Mucosa of rectum (tissue), 2 donors: ENCODE data around the gene PLG.
"Not testable (repeated sequence)": the region's sequence is repeated elsewhere in the genome, so short reads cannot be mapped to it uniquely, and the experiment has no call there.

Experiments used
- H3K27ac ChIP-seq, 2 donors: one replicate each; pipeline ENCODE4 v1.7.0; 2013; ENCODE audit warnings: inconsistent platforms in 2 of 2, low read depth in 2 of 2, low read length in 2 of 2
- H3K27me3 ChIP-seq, 2 donors: one replicate each; pipeline ENCODE4 v1.7.0; 2013; ENCODE audit warnings: low read length in 2 of 2; ENCODE audit not compliant: control insufficient read depth in 2 of 2, insufficient read depth in 2 of 2
- H3K36me3 ChIP-seq, 2 donors: one replicate each; pipeline ENCODE4 v1.7.0; 2013; ENCODE audit warnings: low read length in 2 of 2; ENCODE audit not compliant: control insufficient read depth in 2 of 2, insufficient read depth in 2 of 2
- H3K4me1 ChIP-seq, 2 donors: one replicate each; pipeline ENCODE4 v1.7.0; 2013; ENCODE audit warnings: low read length in 2 of 2, mild to moderate bottlenecking in 1 of 2; ENCODE audit not compliant: control insufficient read depth in 2 of 2, insufficient read depth in 2 of 2
- H3K4me3 ChIP-seq, 2 donors: one replicate each; pipeline ENCODE4 v1.7.0; 2013; ENCODE audit warnings: low read length in 2 of 2
- H3K9ac ChIP-seq, 2 donors: one replicate each; pipeline ENCODE4 v1.7.0; 2013; ENCODE audit warnings: low read length in 2 of 2, low read depth in 1 of 2, mild to moderate bottlenecking in 1 of 2
- H3K9me3 ChIP-seq, 2 donors: one replicate each; pipeline ENCODE4 v1.7.0; 2013; ENCODE audit warnings: low read length in 2 of 2; ENCODE audit not compliant: control insufficient read depth in 2 of 2
- donor health status: healthy.
- donor health status: Normal muscosa, but diverticular disease.

Gene PLG

GRCh38 chr6:160678744-160679401, 23.2 kb upstream of the PLG start:
- no peak overlapping the region for H3K9ac ChIP-seq
- H3K9me3 ChIP-seq = no peaks in the 10 kb centered on the region
- no peak overlapping the region for H3K27ac ChIP-seq
- H3K36me3 ChIP-seq = no peaks in the 10 kb centered on the region
- no peaks in the 10 kb centered on the region for H3K27me3 ChIP-seq
- no peaks in the 10 kb centered on the region for H3K4me1 ChIP-seq
- H3K4me3 ChIP-seq = no peak overlapping the region

GRCh38 chr6:160679402-160679769, 22.7 kb upstream of the PLG start:
- H3K4me1 ChIP-seq = no peaks in the 10 kb centered on the region
- no peaks in the 10 kb centered on the region for H3K9me3 ChIP-seq
- no peak overlapping the region for H3K9ac ChIP-seq
- no peaks in the 10 kb centered on the region for H3K36me3 ChIP-seq
- H3K27me3 ChIP-seq = no peaks in the 10 kb centered on the region
- H3K4me3 ChIP-seq = no peak overlapping the region
- no peak overlapping the region for H3K27ac ChIP-seq

GRCh38 chr6:160685101-160685761, 16.8 kb upstream of the PLG start:
- H3K9ac ChIP-seq, H3K4me1 ChIP-seq, H3K27me3 ChIP-seq, H3K4me3 ChIP-seq, H3K36me3 ChIP-seq, H3K27ac ChIP-seq, H3K9me3 ChIP-seq: not testable (repeated sequence)

- H3K9me3 ChIP-seq = no peaks in the 10 kb centered on the region
- no peak overlapping the region for H3K9ac ChIP-seq
- no peak overlapping the region for H3K4me3 ChIP-seq
- no peaks in the 10 kb centered on the region for H3K27me3 ChIP-seq
- H3K27ac ChIP-seq = no peak overlapping the region
- H3K36me3 ChIP-seq = no peaks in the 10 kb centered on the region
- no peaks in the 10 kb centered on the region for H3K4me1 ChIP-seq
Measured at GRCh38 chr6:160685762-160686450, 16.1 kb upstream of the PLG start.

GRCh38 chr6:160690458-160690857, 11.6 kb upstream of the PLG start:
- Histone ChIP-seq H3K9me3 (no peaks in the 10 kb centered on the region), H3K9ac (no peak overlapping the region), H3K4me3 (no peak overlapping the region), H3K4me1 (no peaks in the 10 kb centered on the region), H3K27ac (no peak overlapping the region), H3K36me3 (no peaks in the 10 kb centered on the region), H3K27me3 (no peaks in the 10 kb centered on the region)

GRCh38 chr6:160691617-160692016, 10.4 kb upstream of the PLG start:
- Histone ChIP-seq H3K36me3 (no peaks in the 10 kb centered on the region), H3K4me1 (no peaks in the 10 kb centered on the region), H3K4me3 (no peak overlapping the region), H3K9me3 (no peaks in the 10 kb centered on the region), H3K27ac (no peak overlapping the region), H3K9ac (no peak overlapping the region), H3K27me3 (no peaks in the 10 kb centered on the region)

- Histone ChIP-seq H3K9ac (no peak overlapping the region), H3K27me3 (no peaks in the 10 kb centered on the region), H3K27ac (no peak overlapping the region), H3K4me3 (no peak overlapping the region), H3K36me3 (no peaks in the 10 kb centered on the region), H3K9me3 (no peaks in the 10 kb centered on the region), H3K4me1 (no peaks in the 10 kb centered on the region)
Measured at GRCh38 chr6:160692369-160692959, 9.6 kb upstream of the PLG start.

- not testable (repeated sequence) for H3K9me3 ChIP-seq, H3K27ac ChIP-seq, H3K36me3 ChIP-seq, H3K9ac ChIP-seq, H3K4me3 ChIP-seq, H3K27me3 ChIP-seq, H3K4me1 ChIP-seq
Measured at GRCh38 chr6:160695025-160695424, 7.0 kb upstream of the PLG start.

GRCh38 chr6:160695622-160696021, 6.4 kb upstream of the PLG start:
- not testable (repeated sequence) for H3K9me3 ChIP-seq, H3K4me1 ChIP-seq, H3K4me3 ChIP-seq, H3K27ac ChIP-seq, H3K27me3 ChIP-seq, H3K9ac ChIP-seq, H3K36me3 ChIP-seq

GRCh38 chr6:160696884-160697283, 5.2 kb upstream of the PLG start:
- H3K27me3 ChIP-seq, H3K36me3 ChIP-seq, H3K4me3 ChIP-seq, H3K4me1 ChIP-seq, H3K9me3 ChIP-seq, H3K27ac ChIP-seq, H3K9ac ChIP-seq: not testable (repeated sequence)
